ENCODE data around the gene SEMA3A. TPM values are rescaled to one million over a fixed set of nuclear protein-coding genes. Genes with fewer than 3 reads are reported as not detected.
"Not testable (repeated sequence)": the region's sequence is repeated elsewhere in the genome, so short reads cannot be mapped to it uniquely, and the experiment has no call there.

SEMA3A gene
- total RNA-seq = under 1 TPM in 1 of 2 donors, not detected in 1; 0.13 TPM

GRCh38 chr7:84194484-84195271, at the start of gene SEMA3A:
Gene SEMA3A, minus strand, starts transcription at chr7:84194789. Its CDS starts 203 bp downstream, at chr7:84194586.
- peak within 1 kb of the TSS; percentile 79 for H3K4me3 Mint-ChIP-seq
- no peaks in the 10 kb centered on the region for H3K9me3 Mint-ChIP-seq
- peak within 1 kb of the TSS; percentile 68 for H3K27ac Mint-ChIP-seq
- H3K4me1 Mint-ChIP-seq = peaks cover 5% of the 10 kb centered on the region
- H3K36me3 Mint-ChIP-seq (ENCODE audit: low read depth) = no peaks in the 10 kb centered on the region
- ATAC-seq (replicated peaks) = peak; percentile 59
- no peaks in the 10 kb centered on the region for H3K27me3 Mint-ChIP-seq

- not testable (repeated sequence) for ATAC-seq (replicated peaks); H3K4me3 Mint-ChIP-seq; H3K27me3 Mint-ChIP-seq; H3K27ac Mint-ChIP-seq; H3K4me1 Mint-ChIP-seq; H3K36me3 Mint-ChIP-seq (ENCODE audit: low read depth)
- H3K9me3 Mint-ChIP-seq = peaks cover 22% of the 10 kb centered on the region
These were observed 48.4 kb upstream of the SEMA3A start for GRCh38 chr7:84243037-84243436.

GRCh38 chr7:84238596-84238995, 44.0 kb upstream of the SEMA3A start:
- H3K36me3 Mint-ChIP-seq (ENCODE audit: low read depth) = no peaks in the 10 kb centered on the region
- H3K4me3 Mint-ChIP-seq = no peak overlapping the region
- no peak overlapping the region for H3K27ac Mint-ChIP-seq
- H3K4me1 Mint-ChIP-seq = no peaks in the 10 kb centered on the region
- no peaks in the 10 kb centered on the region for H3K27me3 Mint-ChIP-seq
- H3K9me3 Mint-ChIP-seq = peaks cover 18% of the 10 kb centered on the region
- ATAC-seq (replicated peaks) = no peak

- Mint-ChIP-seq H3K36me3 (ENCODE audit: low read depth) (no peaks in the 10 kb centered on the region), H3K4me3 (no peak overlapping the region), H3K4me1 (no peaks in the 10 kb centered on the region), H3K27me3 (no peaks in the 10 kb centered on the region), H3K9me3 (peaks cover 10% of the 10 kb centered on the region), H3K27ac (no peak overlapping the region)
- ATAC-seq (replicated peaks) = peak; percentile 90
These were observed 43.1 kb upstream of the SEMA3A start for GRCh38 chr7:84237533-84238173.

- H3K9me3 Mint-ChIP-seq = peaks cover 8% of the 10 kb centered on the region
- no peak for ATAC-seq (replicated peaks)
- H3K27ac Mint-ChIP-seq = no peak overlapping the region
- H3K4me3 Mint-ChIP-seq = no peak overlapping the region
- H3K4me1 Mint-ChIP-seq = no peaks in the 10 kb centered on the region
- no peaks in the 10 kb centered on the region for H3K36me3 Mint-ChIP-seq (ENCODE audit: low read depth)
- H3K27me3 Mint-ChIP-seq = no peaks in the 10 kb centered on the region
These were observed 41.8 kb upstream of the SEMA3A start for GRCh38 chr7:84236398-84236797.

GRCh38 chr7:84232646-84233045, 38.1 kb upstream of the SEMA3A start:
- no peak overlapping the region for H3K4me3 Mint-ChIP-seq
- H3K36me3 Mint-ChIP-seq (ENCODE audit: low read depth) = no peaks in the 10 kb centered on the region
- H3K27ac Mint-ChIP-seq = no peak overlapping the region
- no peak for ATAC-seq (replicated peaks)
- H3K27me3 Mint-ChIP-seq = no peaks in the 10 kb centered on the region
- no peaks in the 10 kb centered on the region for H3K4me1 Mint-ChIP-seq
- peaks cover 5% of the 10 kb centered on the region for H3K9me3 Mint-ChIP-seq

- Mint-ChIP-seq H3K4me3 (no peak overlapping the region), H3K36me3 (ENCODE audit: low read depth) (no peaks in the 10 kb centered on the region), H3K27me3 (no peaks in the 10 kb centered on the region), H3K27ac (no peak overlapping the region), H3K4me1 (no peaks in the 10 kb centered on the region), H3K9me3 (peaks cover 5% of the 10 kb centered on the region)
- no peak for ATAC-seq (replicated peaks)
These were observed 36.6 kb upstream of the SEMA3A start for GRCh38 chr7:84231157-84231556.

GRCh38 chr7:84230491-84230890, 35.9 kb upstream of the SEMA3A start:
- ATAC-seq (replicated peaks) = no peak
- Mint-ChIP-seq H3K36me3 (ENCODE audit: low read depth) (no peaks in the 10 kb centered on the region), H3K4me1 (no peaks in the 10 kb centered on the region), H3K4me3 (no peak overlapping the region), H3K27me3 (no peaks in the 10 kb centered on the region), H3K9me3 (peaks cover 5% of the 10 kb centered on the region), H3K27ac (no peak overlapping the region)

GRCh38 chr7:84228526-84228925, 33.9 kb upstream of the SEMA3A start:
- H3K27ac Mint-ChIP-seq = no peak overlapping the region

GRCh38 chr7:84226759-84227158, 32.2 kb upstream of the SEMA3A start:
- Mint-ChIP-seq H3K27me3 (no peaks in the 10 kb centered on the region), H3K9me3 (peaks cover 5% of the 10 kb centered on the region), H3K27ac (no peak overlapping the region), H3K4me3 (no peak overlapping the region), H3K4me1 (no peaks in the 10 kb centered on the region), H3K36me3 (ENCODE audit: low read depth) (no peaks in the 10 kb centered on the region)
- ATAC-seq (replicated peaks) = no peak

More at GRCh38 chr7:84228526-84228925, 33.9 kb upstream of the SEMA3A start:
- Mint-ChIP-seq H3K4me1 (no peaks in the 10 kb centered on the region), H3K27me3 (no peaks in the 10 kb centered on the region), H3K9me3 (peaks cover 5% of the 10 kb centered on the region), H3K36me3 (ENCODE audit: low read depth) (no peaks in the 10 kb centered on the region), H3K4me3 (no peak overlapping the region)
- no peak for ATAC-seq (replicated peaks)

- Mint-ChIP-seq H3K27ac (no peak overlapping the region), H3K27me3 (no peaks in the 10 kb centered on the region), H3K4me3 (no peak overlapping the region), H3K4me1 (no peaks in the 10 kb centered on the region), H3K36me3 (ENCODE audit: low read depth) (no peaks in the 10 kb centered on the region), H3K9me3 (no peaks in the 10 kb centered on the region)
- no peak for ATAC-seq (replicated peaks)
These were observed 29.9 kb upstream of the SEMA3A start for GRCh38 chr7:84224505-84224904.

GRCh38 chr7:84219310-84219709, 24.7 kb upstream of the SEMA3A start:
- Mint-ChIP-seq H3K9me3 (peaks cover 5% of the 10 kb centered on the region), H3K36me3 (ENCODE audit: low read depth) (no peaks in the 10 kb centered on the region), H3K27me3 (no peaks in the 10 kb centered on the region), H3K27ac (no peak overlapping the region), H3K4me1 (no peaks in the 10 kb centered on the region), H3K4me3 (no peak overlapping the region)
- no peak for ATAC-seq (replicated peaks)

GRCh38 chr7:84218681-84219080, 24.1 kb upstream of the SEMA3A start:
- Mint-ChIP-seq H3K9me3 (peaks cover 5% of the 10 kb centered on the region), H3K4me3 (no peak overlapping the region), H3K27ac (no peak overlapping the region), H3K4me1 (no peaks in the 10 kb centered on the region), H3K36me3 (ENCODE audit: low read depth) (no peaks in the 10 kb centered on the region), H3K27me3 (no peaks in the 10 kb centered on the region)
- no peak for ATAC-seq (replicated peaks)

GRCh38 chr7:84216472-84216871, 21.9 kb upstream of the SEMA3A start:
- no peak overlapping the region for H3K27ac Mint-ChIP-seq
- ATAC-seq (replicated peaks) = no peak
- H3K4me3 Mint-ChIP-seq = no peak overlapping the region
- no peaks in the 10 kb centered on the region for H3K36me3 Mint-ChIP-seq (ENCODE audit: low read depth)
- H3K4me1 Mint-ChIP-seq = no peaks in the 10 kb centered on the region
- H3K27me3 Mint-ChIP-seq = no peaks in the 10 kb centered on the region
- peaks cover 5% of the 10 kb centered on the region for H3K9me3 Mint-ChIP-seq

- not testable (repeated sequence) for H3K9me3 Mint-ChIP-seq; H3K4me1 Mint-ChIP-seq; H3K4me3 Mint-ChIP-seq; H3K27me3 Mint-ChIP-seq; ATAC-seq (replicated peaks); H3K36me3 Mint-ChIP-seq (ENCODE audit: low read depth); H3K27ac Mint-ChIP-seq
These were observed 20.2 kb upstream of the SEMA3A start for GRCh38 chr7:84214757-84215156.

Measured in activated T-helper 17 cell treated with anti-CD3 and anti-CD28 coated beads, Interleukin-2, amount 50 U/mL, for 72 hours (primary cell).